A172 (cell line): ENCODE measurements around the gene XRCC2. TPM values are rescaled to one million over a fixed set of nuclear protein-coding genes. Genes with fewer than 3 reads are reported as not detected.
"Not testable (repeated sequence)": the region's sequence is repeated elsewhere in the genome, so short reads cannot be mapped to it uniquely, and the experiment has no call there.

Experiments
- DNase-seq: peaks from one replicate; pipeline ENCODE4 v3.0.0-alpha.2; 2015; ENCODE audit warnings: low spot score
- total RNA-seq: library from RNA; depleted of rRNA; stranded (reverse); fragments of >200 nt; shearing (Covaris generic); gene quantifications from 2 replicates; pipeline ENCODE4 v1.2.3, GENCODE V29; 2014

Gene XRCC2
- total RNA-seq, 1 experiment from 2014 or later, result 10.8 TPM

DNA sequence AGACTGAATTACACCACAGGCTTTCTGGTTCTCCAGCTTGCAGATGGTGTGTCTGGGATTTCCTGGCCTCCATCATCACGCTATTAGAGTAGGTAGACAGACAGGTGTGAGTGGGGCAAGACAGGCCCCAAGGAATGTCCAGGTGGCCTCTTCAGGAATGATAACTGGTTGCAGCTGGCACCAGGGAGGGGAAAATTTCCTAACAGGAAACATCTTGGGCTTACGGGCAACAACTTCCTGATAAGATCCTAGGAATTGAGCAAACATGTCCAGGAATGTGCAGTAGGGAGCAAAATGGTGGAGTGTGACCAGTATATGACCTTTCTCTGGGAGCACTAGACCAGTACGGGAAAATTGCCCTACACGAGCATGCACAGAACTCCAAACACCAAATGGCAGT, 11.3 kb downstream of the XRCC2 start:
- no peak for DNase-seq

DNA sequence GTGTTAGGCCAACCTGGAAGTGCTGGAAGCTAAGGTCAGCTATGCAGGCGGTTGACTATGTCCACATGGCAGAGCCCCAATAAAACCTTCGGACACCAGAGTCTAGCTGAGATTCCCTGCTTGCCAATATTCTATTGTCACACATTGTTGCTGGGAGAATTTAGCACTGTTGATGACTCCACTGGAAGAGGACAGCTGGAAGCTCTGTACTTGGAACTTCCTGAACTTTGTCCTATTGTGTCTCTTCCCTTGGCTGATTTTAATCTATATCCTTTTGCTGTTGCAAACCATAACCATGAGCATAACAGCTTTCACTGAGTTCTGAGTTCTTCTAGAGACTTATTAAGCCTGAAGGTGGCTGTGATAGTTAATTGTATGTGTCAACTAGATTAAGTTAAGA, 12.0 kb downstream of the XRCC2 start:
- no peak for DNase-seq

DNA sequence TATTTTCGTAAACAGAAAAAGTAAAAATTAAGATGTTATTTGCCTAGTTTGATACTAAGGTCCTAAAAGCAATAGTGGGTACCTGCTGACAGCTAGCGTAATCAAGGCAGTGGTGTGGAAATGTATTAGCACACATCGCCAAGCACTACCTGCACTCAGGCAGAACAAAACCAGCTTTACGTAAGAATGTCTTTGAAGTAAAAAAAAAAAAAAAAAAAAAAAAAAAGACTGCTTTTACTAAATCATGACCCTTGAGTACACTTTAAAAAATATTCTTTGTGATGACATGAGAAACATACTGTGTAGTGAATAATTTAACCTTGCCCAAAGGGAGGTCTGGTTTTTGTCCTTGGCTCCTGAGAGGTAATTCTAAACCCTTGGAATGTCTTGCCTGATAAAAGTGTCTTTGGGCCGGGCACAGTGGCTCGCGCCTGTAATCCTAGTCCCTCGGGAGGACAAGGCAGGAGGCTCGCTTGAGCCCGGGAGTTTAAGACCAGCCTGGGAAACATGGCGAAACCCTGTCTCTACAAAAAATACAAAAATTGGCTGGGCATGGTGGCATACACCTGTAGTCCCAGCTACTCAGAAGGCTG, 12.7 kb downstream of the XRCC2 start:
- DNase-seq, result no peak

DNA sequence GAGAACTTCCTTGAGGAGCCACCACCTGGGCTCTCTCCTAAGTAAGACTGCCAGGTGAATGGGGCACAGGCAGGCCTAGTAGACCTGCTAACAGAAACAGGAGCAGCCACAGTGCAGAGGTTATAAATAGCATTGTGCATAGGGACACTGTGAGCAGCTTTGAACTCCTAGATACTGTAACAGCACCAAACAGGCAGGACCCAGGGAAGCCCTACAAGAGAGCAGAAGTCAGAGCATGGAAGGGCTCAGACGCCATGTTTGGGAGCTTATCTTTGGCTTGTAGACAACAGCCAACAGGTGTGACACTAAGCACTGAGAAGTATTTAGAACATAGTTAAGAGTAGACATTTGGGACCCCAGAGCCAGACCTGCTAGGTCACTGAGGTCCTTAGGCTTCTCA, 14.5 kb downstream of the XRCC2 start:
- no peak for DNase-seq

DNA sequence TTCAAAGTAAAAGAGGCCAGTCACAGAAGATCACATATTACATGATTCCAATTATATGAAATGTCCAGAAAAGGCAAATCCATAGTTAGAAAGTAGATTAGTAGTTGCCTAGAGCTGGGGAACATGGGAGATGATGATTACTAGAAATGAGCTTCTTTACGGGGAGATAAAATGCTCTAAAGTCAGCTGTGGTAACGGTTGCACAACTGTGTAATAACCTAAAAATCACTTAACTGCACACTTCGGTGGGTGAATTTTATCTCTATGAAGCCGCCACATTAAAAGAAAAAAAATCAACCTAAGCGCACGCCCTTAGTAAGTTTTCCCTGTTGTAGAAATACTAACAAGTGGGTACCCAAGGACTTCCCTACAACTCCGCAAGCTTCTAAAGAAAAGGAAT, 15.9 kb downstream of the XRCC2 start:
- no peak for DNase-seq

DNA sequence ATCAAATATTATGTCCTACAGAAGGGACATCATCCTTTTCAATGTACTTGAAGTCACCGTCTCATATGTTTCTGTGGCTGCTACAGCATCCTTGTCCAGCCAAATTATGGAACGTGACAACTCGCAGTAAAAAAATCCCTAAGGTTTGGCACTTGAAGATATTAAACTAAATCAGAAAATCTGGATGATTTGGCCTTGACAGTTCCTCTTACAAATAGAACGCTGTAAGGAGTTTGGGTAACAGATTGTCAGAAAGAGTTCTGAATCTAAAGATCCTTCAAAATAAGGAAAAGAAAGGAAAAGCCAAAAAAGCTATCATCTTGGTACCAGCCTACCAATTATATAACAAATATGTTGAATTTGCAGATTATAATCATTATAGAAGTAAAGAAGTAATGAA, 21.0 kb downstream of the XRCC2 start:
- DNase-seq, result no peak

DNA sequence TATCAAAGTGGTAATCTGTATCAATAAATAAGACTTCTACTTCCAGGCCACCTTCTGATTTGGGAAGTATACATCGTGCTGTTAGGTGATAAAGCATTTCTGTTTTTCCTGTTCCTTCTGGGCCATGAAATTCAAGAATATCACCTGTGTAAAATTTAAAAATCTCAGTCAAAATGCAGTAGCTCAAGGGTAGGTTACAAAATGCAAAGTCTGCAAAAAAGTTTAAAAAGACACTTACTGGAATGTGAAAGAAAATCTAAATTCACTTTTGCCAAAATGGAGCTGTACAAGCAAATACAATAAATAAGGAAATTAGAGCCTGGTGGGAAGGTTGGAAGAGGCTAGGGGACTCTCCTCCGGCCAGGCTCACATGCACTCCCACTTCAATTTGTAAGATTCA, 26.7 kb downstream of the XRCC2 start:
- DNase-seq, result no peak

DNA sequence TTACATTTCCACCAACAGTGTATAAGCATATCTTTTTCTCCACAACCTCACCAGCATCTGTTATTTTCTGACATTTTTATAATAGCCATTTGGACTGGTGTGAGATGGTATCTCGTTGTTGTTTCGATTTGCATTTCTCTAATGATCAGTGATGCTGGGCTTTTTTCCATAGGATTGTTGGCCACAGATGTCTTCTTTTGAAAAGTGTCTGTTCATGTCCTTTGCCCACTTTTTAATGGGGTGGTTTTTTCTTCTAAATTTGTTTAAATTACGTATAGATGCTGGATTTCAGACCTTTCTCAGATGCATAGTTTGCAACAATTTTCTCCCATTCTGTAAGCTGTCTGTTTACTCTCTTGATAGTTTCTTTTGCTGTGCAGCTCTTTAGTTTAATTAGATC, 28.9 kb downstream of the XRCC2 start:
- no peak for DNase-seq

DNA sequence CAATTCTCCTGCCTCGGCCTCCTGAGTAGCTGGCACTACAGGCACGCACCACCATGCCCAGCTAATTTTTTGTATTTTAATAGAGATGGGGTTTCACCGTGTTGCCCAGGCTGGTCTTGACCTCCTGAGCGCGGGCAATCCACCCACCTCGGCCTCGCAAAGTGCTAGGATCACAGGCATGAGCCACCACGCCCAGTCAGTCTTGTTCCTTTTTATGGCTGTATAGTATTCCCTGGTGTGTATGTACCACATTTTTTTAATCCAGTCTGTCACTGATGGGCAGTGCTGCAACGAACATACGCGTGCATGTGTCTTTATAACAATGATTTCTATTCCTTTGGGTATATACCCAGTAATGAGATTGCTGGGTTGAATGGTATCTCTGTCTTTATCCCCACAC, 29.4 kb downstream of the XRCC2 start:
- DNase-seq, result not testable (repeated sequence)

DNA sequence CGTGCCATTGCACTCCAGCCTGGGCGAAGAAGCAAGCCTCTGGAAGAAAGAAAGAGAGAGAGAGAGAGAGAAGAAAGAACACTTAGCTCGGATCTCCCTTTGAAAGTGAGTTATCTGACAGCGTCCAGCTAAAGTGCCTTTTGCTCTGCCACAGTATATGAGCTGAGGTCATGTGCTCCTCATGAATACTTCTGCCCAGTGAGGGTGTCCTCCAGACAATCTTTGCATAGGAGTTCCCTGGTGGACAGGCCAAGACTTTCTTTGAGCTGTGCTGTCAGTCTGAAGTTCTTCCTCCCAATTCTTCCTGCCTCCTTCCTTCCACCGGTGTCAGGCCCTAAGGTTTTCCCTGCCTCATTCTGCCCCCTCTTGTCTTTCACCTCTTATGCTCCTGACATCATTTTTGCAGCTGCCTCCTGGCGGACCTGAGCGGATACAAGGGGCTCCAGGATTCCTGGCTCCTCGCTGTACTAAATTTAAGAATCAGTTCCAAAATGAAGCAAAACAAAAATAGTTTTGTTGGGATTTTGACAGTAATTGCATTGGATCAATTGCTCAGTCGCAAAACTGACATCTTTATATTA, 31.9 kb downstream of the XRCC2 start:
- DNase-seq, result no peak

DNA sequence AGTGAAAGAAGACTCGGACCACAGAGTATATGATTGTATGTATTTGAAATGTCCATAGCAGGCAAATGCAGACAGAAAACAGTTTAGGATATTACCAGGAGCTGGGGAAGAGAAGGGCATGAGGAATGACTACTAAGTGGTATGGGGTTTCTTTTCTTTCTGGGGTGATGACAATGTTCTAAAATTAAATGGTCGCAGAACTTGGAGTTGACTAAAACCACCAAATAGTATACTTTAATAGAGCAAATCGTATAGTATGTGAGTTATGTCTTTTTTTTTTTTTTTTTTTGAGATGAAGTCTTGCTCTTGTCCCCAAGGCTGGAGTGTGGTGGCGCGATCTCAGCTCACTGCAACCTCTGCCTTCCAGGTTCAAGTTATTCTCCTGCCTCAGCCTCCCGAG, 34.6 kb downstream of the XRCC2 start:
- no peak for DNase-seq

DNA sequence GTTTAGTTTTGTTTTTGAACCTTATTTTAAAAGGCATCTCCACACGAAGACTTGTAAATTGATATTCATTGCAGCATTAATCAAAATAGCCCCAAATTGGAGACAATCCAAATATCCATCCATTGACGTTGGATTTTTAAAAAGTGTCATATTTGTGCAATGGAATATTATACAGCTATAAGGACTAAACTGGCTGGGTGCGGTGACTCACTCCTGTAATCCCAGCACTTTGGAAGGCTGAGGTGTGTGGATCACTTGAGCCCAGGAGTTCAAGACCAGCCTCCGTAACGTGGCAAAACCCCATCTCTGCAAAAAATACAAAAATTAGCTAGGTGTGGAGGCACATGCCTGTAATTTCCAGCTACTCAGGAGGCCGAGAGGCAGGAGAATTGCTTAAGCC, 35.1 kb downstream of the XRCC2 start:
- no peak for DNase-seq

DNA sequence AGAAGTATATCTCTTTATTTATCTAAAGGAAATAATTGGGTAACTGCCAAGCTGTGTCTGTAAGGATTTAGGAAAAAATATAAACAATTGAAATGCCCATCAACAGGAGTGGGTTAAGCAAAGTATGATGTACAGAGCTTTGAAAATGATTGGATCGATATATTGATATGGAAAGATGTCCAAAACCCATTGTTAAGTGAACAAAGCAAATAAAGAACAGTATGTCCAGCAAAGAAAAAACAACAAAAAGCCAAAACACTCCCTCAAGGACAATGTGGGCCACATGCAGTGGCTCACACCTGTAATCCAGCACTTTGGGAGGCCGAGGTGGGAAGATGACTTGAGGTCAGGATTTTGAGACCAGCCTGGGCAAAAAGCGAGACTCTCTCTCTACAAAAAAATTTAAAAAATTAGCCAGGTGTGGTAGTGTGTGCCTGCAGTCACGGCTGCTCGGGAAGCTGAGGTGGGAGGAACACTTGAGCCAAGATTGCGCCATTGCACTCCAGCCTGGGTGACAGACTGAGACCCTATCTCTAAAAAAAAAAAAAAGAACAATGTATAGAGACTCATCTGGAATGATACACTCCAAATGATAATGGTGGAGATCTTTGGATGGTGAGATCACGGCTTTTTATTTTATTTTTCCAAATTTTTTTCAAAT, 37.9 kb downstream of the XRCC2 start:
- DNase-seq, result no peak

DNA sequence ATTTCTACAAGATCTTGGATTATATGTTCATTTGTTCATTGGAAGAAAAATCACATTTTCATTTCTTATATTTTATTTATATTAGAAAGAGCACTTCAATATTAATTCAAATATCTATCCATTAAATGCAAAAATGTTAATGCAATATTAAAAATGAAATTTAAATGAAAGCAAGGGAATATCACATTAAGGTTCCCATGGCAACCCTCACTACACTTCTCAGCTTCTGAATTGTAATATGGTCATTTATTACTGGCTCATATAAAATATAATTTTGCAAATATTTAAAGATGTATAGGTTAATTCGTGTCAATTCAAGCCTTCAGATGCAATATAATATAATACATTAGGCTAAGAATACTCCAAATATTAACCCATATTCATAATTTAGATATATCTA, 38.8 kb downstream of the XRCC2 start:
- DNase-seq, result no peak

DNA sequence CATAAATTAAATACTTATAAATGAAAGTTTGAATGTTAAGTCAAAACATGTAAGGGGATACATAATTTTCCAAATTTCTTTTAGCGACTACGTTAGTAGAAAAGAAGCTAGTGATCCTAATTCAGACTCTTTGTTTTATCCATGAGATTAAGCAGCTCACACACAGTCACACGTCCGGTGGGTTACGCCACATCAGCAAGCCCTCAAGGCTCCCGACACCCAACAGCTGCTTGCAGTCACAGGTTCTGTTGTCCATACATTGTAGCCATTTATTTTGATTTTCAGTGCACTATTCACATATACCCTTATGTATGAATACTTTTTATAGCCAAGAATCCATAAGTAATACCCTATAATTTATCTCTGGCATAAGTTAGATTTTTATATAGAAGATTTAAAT, 39.5 kb downstream of the XRCC2 start:
- no peak for DNase-seq

DNA sequence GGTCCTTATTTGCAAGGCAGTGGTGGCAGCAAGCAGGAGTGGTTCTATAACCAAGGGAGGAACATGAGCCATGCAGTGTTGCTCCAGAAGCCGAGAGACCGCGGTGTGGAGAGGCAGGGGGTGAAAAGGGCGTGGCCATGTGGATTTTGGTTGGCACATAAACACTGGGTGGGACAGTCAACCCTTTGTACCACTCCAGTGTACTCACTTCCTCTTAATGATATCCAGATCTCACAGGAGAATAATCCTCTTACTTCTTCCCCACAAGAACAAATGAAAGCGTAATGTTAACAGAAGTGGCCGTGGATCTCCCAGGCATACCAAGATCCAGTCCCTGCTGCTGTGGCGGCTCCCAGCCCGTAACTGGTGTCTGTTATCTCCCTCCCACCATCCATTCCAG, 42.4 kb downstream of the XRCC2 start:
- no peak for DNase-seq

DNA sequence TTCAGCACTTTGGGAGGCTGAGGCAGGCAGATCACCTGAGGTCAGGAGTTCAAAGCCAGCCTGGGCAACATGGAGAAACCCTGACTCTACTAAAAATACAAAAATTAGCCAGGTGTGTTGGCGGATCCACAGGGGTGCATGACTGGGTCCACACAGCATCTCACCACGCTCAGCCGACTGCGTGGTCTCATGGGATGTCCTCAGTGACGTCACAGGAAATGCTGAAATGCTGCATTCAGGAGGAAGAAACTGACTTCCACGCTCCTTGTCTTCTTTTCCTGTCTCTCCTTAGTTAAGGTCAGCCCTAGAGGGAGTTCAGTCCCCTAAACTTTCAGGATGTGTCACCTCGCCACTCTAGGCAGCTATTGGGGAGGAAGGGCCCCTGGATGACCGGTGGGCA, 42.9 kb downstream of the XRCC2 start:
- DNase-seq, result no peak

DNA sequence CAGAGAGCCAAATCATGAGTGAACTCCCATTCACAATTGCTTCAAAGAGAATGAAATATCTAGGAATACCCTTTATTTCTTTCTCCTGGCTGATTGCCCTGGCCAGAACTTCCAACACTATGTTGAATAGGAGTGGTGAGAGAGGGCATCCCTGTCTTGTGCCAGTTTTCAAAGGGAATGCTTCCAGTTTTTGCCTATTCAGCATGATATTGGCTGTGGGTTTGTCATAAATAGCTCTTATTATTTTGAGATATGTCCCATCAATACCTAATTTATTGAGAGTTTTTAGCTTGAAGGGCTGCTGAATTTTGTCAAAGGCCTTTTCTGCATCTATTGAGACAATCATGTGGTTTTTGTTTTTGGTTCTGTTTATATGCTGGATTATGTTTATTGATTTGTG, 47.2 kb downstream of the XRCC2 start:
- DNase-seq, result not testable (repeated sequence)

DNA sequence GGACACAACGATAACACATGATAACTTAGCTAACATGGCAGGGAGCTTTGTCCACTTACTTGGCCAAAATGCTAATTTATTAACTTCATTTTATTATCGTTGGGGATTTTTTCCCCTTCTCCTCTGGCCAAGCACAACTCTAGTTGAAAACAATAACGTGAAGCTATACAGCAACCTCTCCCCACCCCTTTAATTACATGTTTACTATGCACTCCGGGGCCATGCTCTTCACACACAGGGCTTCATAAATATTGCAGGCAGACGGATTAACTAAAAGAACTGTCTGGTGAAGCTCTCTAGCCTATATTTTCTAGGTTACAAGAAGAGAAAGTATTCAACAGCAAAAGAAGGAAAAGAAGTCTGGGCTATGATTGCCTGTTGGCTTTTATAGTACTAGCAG, 51.7 kb downstream of the XRCC2 start:
- no peak for DNase-seq

DNA sequence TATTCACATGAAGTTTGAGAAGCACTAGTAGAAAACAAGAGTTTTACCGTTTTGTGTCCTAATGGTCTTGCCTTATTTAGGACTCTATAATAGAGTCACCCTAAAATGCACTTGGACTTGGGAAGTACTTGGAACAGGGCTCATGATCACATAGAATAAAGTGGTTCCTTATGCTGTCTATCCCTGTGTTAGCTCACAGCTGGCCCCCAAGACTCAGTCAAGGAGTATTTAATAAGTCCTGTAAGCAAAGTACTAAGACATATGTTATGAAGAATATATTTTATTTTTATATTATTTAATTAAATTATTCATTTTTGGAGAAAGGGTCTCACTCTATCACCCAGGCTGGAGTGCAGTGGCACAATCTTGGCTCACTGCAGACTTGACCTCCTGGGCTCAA, 54.5 kb downstream of the XRCC2 start:
- no peak for DNase-seq

DNA sequence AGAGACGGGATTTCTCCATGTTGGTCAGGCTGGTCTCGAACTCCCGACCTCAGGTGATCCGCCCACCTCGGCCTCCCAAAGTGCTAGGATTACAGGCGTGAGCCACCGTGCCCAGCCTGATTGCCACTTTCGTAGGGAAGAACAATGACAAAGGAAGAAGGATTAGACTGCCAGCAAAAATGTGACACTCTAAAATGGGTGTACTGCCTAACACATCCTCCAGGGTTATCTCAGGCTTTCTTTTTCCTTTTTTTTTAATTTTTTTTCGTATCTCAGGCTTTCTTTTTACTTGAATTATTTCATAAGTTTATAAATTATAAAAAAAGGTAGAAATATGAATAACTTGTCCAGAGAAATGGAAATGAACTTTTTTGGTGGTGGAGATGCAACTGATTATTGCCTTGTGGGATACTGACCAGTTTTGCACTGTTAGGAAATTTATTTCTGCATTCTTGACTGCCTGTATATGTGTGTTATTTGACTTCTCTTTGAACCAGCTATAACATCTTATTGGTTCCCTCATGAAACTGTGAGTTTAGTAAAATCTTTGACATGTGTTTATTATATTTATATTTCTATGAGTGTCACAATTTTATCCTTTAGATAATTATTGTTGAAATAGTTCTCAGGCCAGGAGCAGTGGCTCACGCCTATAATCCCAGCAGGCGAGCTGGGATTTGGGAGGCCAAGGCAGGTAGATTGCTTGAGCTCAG, 56.8 kb downstream of the XRCC2 start:
- DNase-seq, result no peak

DNA sequence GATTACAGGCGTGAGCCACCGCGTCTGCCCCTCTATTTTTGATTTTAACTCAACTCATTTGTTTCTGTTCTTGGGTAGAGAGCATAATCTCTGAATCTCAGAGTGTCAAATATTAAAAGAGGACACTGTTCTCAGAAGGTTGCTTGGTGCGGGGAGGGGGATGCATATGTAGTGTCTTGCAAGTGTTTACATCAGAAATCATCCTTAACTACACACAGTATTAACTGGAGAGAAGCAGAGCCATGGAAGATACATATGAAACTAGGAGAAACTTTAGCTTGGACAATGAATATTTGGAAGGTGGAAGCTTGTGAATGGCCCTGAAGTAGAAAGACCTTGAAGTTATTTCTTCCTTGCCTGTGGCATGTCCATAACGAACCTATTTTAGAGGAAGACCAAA, 57.5 kb downstream of the XRCC2 start:
- DNase-seq, result no peak

DNA sequence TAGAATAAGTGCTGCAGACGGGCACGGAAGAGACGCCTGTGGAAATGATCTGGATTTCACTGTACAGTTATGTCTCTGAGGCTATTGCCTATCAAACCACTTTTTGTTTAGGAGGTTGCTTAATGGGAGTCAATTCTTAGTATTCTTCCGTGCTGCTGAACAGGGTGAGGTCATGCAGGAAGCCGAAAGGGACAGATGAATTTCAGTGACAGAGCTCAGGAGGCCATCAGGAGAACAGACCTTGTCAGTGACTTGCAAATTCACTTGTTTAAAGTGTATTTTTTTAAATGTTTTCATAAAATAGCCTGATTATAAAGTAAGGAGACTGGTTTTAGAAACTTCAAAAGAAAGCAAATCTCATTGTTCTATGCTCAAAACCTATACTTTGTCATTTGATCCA, 58.9 kb downstream of the XRCC2 start:
- no peak for DNase-seq
